Measurements from ENCODE around the gene FXR1.

FXR1 gene

DNA sequence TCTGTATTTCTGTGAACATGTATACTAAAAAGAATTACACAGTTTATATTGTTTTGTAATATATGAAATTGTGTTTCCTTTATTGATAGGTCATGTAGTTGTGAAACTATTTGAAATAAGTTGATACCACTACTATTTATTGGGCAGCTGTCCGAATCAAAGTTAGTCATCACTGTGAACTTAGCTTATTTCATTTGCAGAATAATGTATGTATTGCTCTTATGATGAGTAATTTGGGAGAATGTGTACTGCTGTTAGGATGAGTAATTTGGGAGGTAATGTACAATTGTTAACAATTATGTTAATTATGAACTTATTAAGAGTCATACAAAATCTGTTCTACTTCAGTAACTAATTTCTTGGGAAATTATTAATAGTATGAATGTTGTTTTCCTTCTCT lies 22.2 kb downstream of the FXR1 start:
- Histone ChIP-seq H3K4me3 (ENCODE audit: low read depth, low read length) (no peak overlapping the region), H3K27me3 (ENCODE audit: control insufficient read depth, insufficient read depth, low read length) (no peaks in the 10 kb centered on the region), H3K9ac (ENCODE audit: low read length) (no peak overlapping the region), H3K36me3 (ENCODE audit: control insufficient read depth, insufficient read depth, low read length) (peaks cover 53% of the 10 kb centered on the region), H3K4me1 (ENCODE audit: control insufficient read depth, insufficient read depth, low read length) (no peaks in the 10 kb centered on the region), H3K9me3 (ENCODE audit: control insufficient read depth, insufficient read depth, low read depth, low read length) (no peaks in the 10 kb centered on the region), H3K27ac (ENCODE audit: low read depth, low read length) (no peak overlapping the region)

DNA sequence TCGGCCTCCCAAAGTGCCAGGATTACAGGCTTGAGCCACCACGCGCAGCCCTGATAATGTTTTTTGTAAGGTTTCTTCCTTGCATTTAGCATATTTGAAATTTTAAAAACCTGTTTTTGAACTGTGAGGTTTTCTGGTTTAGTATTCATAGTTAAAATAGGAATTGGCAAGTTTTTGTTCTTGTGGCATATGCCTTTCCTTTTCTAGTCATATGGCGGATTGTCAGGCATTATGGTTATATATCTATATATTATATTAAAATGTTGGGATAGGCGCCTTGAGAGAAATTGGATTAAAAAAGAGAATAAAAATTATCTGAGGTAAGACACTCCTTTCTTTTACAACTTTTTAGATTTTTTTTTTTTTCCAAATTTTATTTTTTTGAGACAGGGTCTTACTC lies 28.4 kb downstream of the FXR1 start:
- Histone ChIP-seq H3K36me3 (ENCODE audit: control insufficient read depth, insufficient read depth, low read length) (peaks cover 60% of the 10 kb centered on the region), H3K27me3 (ENCODE audit: control insufficient read depth, insufficient read depth, low read length) (no peaks in the 10 kb centered on the region), H3K27ac (ENCODE audit: low read depth, low read length) (no peak overlapping the region), H3K4me3 (ENCODE audit: low read depth, low read length) (no peak overlapping the region), H3K4me1 (ENCODE audit: control insufficient read depth, insufficient read depth, low read length) (no peaks in the 10 kb centered on the region), H3K9me3 (ENCODE audit: control insufficient read depth, insufficient read depth, low read depth, low read length) (no peaks in the 10 kb centered on the region), H3K9ac (ENCODE audit: low read length) (no peak overlapping the region)

DNA sequence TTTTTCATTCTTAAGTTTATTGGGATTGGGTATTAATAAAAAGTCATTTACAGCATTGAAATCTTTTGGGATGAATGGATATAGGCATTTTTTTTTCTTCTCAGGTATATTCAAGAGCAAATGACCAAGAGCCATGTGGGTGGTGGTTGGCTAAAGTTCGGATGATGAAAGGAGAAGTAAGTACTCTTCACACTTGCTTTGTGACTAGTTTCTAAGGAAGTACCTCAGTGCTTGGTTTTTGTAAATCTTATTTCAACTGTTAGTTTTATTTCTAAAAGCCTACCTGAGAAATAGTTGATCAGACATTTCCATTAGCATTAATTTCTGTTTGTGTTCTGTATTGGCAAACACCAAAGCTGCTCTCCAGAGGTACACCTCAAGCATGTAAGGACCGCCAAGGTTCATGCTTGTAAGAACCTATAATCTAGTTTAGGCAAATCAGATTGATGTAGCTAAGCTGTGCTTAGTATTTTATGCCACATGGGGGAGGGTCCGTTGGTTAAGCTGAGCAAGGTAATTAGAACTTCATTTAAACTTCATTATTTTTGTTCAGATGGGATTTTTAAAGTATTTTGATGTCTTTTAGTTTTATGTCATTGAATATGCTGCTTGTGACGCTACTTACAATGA lies 35.4 kb downstream of the FXR1 start:
- H3K4me3 ChIP-seq (ENCODE audit: low read depth, low read length) = no peak overlapping the region
- H3K27ac ChIP-seq (ENCODE audit: low read depth, low read length) = no peak overlapping the region
- H3K4me1 ChIP-seq (ENCODE audit: control insufficient read depth, insufficient read depth, low read length) = no peaks in the 10 kb centered on the region
- H3K27me3 ChIP-seq (ENCODE audit: control insufficient read depth, insufficient read depth, low read length) = no peaks in the 10 kb centered on the region
- no peaks in the 10 kb centered on the region for H3K9me3 ChIP-seq (ENCODE audit: control insufficient read depth, insufficient read depth, low read depth, low read length)
- peaks cover 89% of the 10 kb centered on the region for H3K36me3 ChIP-seq (ENCODE audit: control insufficient read depth, insufficient read depth, low read length)
- no peak overlapping the region for H3K9ac ChIP-seq (ENCODE audit: low read length)

DNA sequence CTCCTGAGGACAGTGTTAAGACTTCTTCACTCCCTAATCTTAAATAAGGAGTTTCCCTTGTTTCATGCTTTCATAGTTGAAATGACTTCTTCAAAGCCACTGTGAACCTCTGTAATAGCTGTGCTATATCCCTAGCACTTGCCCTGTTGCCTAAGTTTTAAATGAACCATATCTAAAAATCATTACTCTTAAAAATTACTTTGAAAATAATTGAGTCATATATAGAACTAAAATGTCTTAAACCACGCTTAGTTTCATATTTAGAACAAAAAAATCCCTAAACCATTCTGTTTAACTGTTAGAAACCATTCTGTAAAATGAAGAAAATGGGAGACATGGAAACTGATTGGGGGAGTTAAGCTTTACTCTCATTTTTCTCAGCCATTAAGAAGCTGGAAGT lies 47.2 kb downstream of the FXR1 start:
- Histone ChIP-seq H3K9me3 (ENCODE audit: control insufficient read depth, insufficient read depth, low read depth, low read length) (no peaks in the 10 kb centered on the region), H3K9ac (ENCODE audit: low read length) (no peak overlapping the region), H3K27me3 (ENCODE audit: control insufficient read depth, insufficient read depth, low read length) (no peaks in the 10 kb centered on the region), H3K4me3 (ENCODE audit: low read depth, low read length) (no peak overlapping the region), H3K27ac (ENCODE audit: low read depth, low read length) (no peak overlapping the region), H3K4me1 (ENCODE audit: control insufficient read depth, insufficient read depth, low read length) (no peaks in the 10 kb centered on the region), H3K36me3 (ENCODE audit: control insufficient read depth, insufficient read depth, low read length) (peaks cover 98% of the 10 kb centered on the region)

DNA sequence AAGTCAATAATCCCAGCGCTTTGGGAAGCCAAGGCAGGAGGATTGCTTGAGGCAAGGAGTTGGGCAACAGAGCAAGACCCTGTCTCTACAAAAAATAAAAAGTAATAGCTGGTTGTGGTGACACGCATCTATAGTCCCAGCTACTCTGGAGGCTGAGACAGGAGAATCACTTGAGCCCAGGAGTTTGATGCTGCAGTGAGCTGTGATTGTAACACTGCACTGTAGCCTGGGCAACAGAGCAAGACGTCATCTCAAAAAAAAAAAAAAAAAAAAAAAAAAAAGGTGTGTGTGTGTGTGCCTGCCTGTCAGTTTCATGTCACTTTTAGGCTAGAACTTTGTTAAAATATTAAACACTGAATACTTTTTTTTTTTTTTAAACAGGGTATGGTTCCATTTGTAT lies 48.6 kb downstream of the FXR1 start:
- no peak overlapping the region for H3K27ac ChIP-seq (ENCODE audit: low read depth, low read length)
- no peak overlapping the region for H3K4me3 ChIP-seq (ENCODE audit: low read depth, low read length)

DNA sequence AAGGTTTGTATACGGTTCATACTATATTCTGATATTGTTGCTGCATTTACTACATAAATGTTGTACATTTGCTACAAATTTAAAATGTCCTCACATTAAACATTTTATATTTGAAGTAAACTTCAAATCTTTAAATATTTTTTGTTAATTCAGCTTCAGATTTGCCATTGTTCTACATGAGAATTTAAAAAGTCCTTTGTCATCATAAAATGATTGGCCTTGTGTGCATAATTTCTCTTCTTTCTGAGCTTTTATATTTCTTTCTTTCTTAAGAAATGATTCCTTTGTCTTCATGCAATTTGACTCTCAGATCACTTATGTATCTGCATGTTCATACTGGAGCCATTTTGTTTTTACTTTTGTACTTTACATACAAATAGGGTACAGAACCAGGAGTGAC lies 49.1 kb downstream of the FXR1 start:
- no peaks in the 10 kb centered on the region for H3K4me1 ChIP-seq (ENCODE audit: control insufficient read depth, insufficient read depth, low read length)
- H3K27ac ChIP-seq (ENCODE audit: low read depth, low read length) = no peak overlapping the region
- no peak overlapping the region for H3K4me3 ChIP-seq (ENCODE audit: low read depth, low read length)
- no peaks in the 10 kb centered on the region for H3K9me3 ChIP-seq (ENCODE audit: control insufficient read depth, insufficient read depth, low read depth, low read length)
- H3K9ac ChIP-seq (ENCODE audit: low read length) = no peak overlapping the region
- no peaks in the 10 kb centered on the region for H3K27me3 ChIP-seq (ENCODE audit: control insufficient read depth, insufficient read depth, low read length)
- peaks cover 99% of the 10 kb centered on the region for H3K36me3 ChIP-seq (ENCODE audit: control insufficient read depth, insufficient read depth, low read length)

More for the DNA sequence above, 48.6 kb downstream of the FXR1 start:
- Histone ChIP-seq H3K9ac (ENCODE audit: low read length) (no peak overlapping the region), H3K9me3 (ENCODE audit: control insufficient read depth, insufficient read depth, low read depth, low read length) (no peaks in the 10 kb centered on the region), H3K4me1 (ENCODE audit: control insufficient read depth, insufficient read depth, low read length) (no peaks in the 10 kb centered on the region), H3K36me3 (ENCODE audit: control insufficient read depth, insufficient read depth, low read length) (peaks cover 99% of the 10 kb centered on the region), H3K27me3 (ENCODE audit: control insufficient read depth, insufficient read depth, low read length) (no peaks in the 10 kb centered on the region)

DNA sequence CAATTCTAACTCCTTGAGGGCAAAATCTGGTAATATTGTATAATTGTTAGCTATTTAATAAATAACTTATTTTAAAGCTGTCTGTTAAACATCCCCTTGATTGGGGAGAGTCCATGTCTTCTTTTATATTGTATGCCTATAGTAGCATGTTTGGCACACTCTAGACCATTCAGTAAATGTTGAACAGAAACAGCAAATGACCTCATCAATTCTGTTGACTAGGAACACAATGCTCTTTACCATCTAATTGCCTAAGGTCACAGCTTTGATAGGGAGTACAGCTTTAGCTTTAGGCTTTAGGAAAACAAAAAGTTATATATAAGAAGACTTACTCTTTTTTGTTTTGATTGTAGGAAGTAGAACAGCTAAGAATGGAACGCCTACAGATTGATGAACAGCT lies 50.1 kb downstream of the FXR1 start:
- H3K36me3 ChIP-seq (ENCODE audit: control insufficient read depth, insufficient read depth, low read length) = peaks cover 99% of the 10 kb centered on the region

DNA sequence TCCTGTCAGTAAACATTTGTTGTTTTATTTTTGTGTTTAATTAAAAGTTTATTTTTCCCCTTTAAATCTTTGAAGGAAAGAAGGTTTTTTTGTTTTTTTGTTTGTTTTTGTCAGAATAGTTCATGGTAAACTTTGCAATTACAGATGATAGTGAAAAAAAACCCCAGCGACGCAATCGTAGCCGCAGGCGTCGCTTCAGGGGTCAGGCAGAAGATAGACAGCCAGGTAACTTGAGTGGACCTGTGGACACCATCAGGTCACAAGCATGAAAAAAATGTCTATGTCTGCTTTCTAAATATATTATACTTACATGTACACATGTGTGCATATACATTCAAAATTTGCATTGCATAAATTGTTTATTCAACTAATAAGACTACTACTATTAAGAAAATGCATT lies 58.5 kb downstream of the FXR1 start:
- peaks cover 92% of the 10 kb centered on the region for H3K36me3 ChIP-seq (ENCODE audit: control insufficient read depth, insufficient read depth, low read length)
- H3K27me3 ChIP-seq (ENCODE audit: control insufficient read depth, insufficient read depth, low read length) = no peaks in the 10 kb centered on the region

More for the DNA sequence above, 50.1 kb downstream of the FXR1 start:
- no peaks in the 10 kb centered on the region for H3K27me3 ChIP-seq (ENCODE audit: control insufficient read depth, insufficient read depth, low read length)
- H3K9me3 ChIP-seq (ENCODE audit: control insufficient read depth, insufficient read depth, low read depth, low read length) = no peaks in the 10 kb centered on the region
- H3K4me1 ChIP-seq (ENCODE audit: control insufficient read depth, insufficient read depth, low read length) = no peaks in the 10 kb centered on the region
- H3K27ac ChIP-seq (ENCODE audit: low read depth, low read length) = no peak overlapping the region
- H3K9ac ChIP-seq (ENCODE audit: low read length) = no peak overlapping the region
- H3K4me3 ChIP-seq (ENCODE audit: low read depth, low read length) = no peak overlapping the region

DNA sequence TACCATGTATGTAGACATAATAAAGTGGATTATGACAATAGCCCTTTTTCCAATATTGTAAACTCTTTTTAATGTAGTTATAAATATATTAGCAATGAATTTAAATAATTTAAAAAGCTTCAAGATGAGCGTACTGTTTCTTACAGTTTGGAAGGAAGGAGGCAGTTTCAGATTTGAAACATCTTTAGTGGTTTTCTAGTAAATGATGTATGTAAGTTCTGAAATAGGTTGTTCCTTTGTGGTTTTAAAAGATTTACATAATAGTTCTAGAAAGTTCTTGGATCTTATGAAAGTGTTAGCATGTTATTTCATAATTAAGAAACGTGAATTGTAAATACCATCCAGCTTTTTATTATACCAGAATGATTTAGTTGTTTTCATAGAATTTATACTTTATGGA lies 61.1 kb downstream of the FXR1 start:
- no peaks in the 10 kb centered on the region for H3K27me3 ChIP-seq (ENCODE audit: control insufficient read depth, insufficient read depth, low read length)
- no peaks in the 10 kb centered on the region for H3K9me3 ChIP-seq (ENCODE audit: control insufficient read depth, insufficient read depth, low read depth, low read length)
- H3K4me3 ChIP-seq (ENCODE audit: low read depth, low read length) = no peak overlapping the region
- H3K9ac ChIP-seq (ENCODE audit: low read length) = no peak overlapping the region
- no peak overlapping the region for H3K27ac ChIP-seq (ENCODE audit: low read depth, low read length)
- peaks cover 88% of the 10 kb centered on the region for H3K36me3 ChIP-seq (ENCODE audit: control insufficient read depth, insufficient read depth, low read length)
- no peaks in the 10 kb centered on the region for H3K4me1 ChIP-seq (ENCODE audit: control insufficient read depth, insufficient read depth, low read length)

More for the DNA sequence above, 58.5 kb downstream of the FXR1 start:
- no peak overlapping the region for H3K4me3 ChIP-seq (ENCODE audit: low read depth, low read length)
- H3K9ac ChIP-seq (ENCODE audit: low read length) = no peak overlapping the region
- no peaks in the 10 kb centered on the region for H3K4me1 ChIP-seq (ENCODE audit: control insufficient read depth, insufficient read depth, low read length)
- no peaks in the 10 kb centered on the region for H3K9me3 ChIP-seq (ENCODE audit: control insufficient read depth, insufficient read depth, low read depth, low read length)
- H3K27ac ChIP-seq (ENCODE audit: low read depth, low read length) = no peak overlapping the region

DNA sequence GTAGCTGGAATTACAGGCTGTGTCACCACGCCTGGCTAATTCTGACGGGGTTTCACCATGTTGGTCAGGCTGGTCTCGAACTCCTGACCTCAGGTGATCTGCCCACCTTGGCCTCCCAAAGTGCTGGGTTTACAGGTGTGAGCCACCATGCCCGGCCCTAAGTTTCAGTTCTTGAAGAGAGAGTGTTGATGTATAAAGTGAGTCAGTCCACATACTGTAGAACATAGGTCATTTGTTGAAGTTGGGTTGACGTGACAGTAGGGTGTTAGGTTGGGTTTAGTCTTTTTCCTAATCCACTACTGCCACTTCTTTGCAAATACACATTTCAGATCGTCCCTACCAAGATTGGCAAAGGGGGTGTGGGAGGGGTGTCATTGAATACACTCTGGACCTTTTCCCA lies 61.8 kb downstream of the FXR1 start:
- no peaks in the 10 kb centered on the region for H3K9me3 ChIP-seq (ENCODE audit: control insufficient read depth, insufficient read depth, low read depth, low read length)
- H3K36me3 ChIP-seq (ENCODE audit: control insufficient read depth, insufficient read depth, low read length) = peaks cover 87% of the 10 kb centered on the region
- H3K9ac ChIP-seq (ENCODE audit: low read length) = no peak overlapping the region
- no peaks in the 10 kb centered on the region for H3K27me3 ChIP-seq (ENCODE audit: control insufficient read depth, insufficient read depth, low read length)
- H3K27ac ChIP-seq (ENCODE audit: low read depth, low read length) = no peak overlapping the region
- H3K4me1 ChIP-seq (ENCODE audit: control insufficient read depth, insufficient read depth, low read length) = no peaks in the 10 kb centered on the region
- H3K4me3 ChIP-seq (ENCODE audit: low read depth, low read length) = no peak overlapping the region

DNA sequence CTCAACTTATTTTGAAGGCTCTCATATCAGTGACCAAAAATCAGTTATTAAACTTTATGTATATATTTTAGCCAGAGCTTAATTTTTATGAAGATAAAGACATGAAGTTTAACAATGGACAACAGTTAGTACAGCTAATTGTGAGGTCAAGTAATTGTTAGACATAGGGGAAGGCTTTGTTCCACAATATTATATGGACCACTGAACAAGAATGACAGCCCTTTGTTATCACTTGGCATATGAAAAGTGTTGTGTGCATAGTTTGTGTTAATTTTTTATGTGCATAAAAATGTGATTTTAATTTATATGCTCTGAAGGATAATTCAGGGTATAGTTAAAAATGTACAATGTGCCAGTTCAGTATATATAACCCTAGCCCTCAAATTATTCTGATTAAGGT lies 65.0 kb downstream of the FXR1 start:
- Histone ChIP-seq H3K36me3 (ENCODE audit: control insufficient read depth, insufficient read depth, low read length) (peaks cover 59% of the 10 kb centered on the region), H3K4me1 (ENCODE audit: control insufficient read depth, insufficient read depth, low read length) (no peaks in the 10 kb centered on the region)

DNA sequence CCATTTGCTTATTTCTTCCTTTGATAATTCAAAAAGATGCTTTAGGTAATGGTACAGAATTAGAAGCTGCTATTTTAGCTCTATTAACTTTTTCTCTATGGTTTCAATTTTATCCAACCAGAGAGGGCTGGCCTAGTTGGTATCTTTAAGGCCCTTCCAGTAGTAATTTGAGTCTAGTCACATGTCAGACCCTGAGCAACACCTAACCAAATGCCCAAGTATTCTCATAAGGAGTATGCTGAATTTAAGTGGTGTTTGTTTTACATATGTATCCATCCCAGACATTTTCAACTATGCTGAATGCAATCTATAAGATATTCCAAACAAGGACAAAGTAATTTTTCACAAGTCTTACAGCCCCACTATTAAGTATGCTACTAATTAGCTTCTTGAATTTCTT lies 67.5 kb downstream of the FXR1 start:
- Histone ChIP-seq H3K4me1 (ENCODE audit: control insufficient read depth, insufficient read depth, low read length) (no peaks in the 10 kb centered on the region), H3K4me3 (ENCODE audit: low read depth, low read length) (no peak overlapping the region), H3K36me3 (ENCODE audit: control insufficient read depth, insufficient read depth, low read length) (peaks cover 55% of the 10 kb centered on the region), H3K9me3 (ENCODE audit: control insufficient read depth, insufficient read depth, low read depth, low read length) (no peaks in the 10 kb centered on the region), H3K27ac (ENCODE audit: low read depth, low read length) (no peak overlapping the region), H3K27me3 (ENCODE audit: control insufficient read depth, insufficient read depth, low read length) (no peaks in the 10 kb centered on the region), H3K9ac (ENCODE audit: low read length) (no peak overlapping the region)

More for the DNA sequence above, 65.0 kb downstream of the FXR1 start:
- no peak overlapping the region for H3K9ac ChIP-seq (ENCODE audit: low read length)
- no peak overlapping the region for H3K4me3 ChIP-seq (ENCODE audit: low read depth, low read length)
- no peaks in the 10 kb centered on the region for H3K27me3 ChIP-seq (ENCODE audit: control insufficient read depth, insufficient read depth, low read length)
- H3K9me3 ChIP-seq (ENCODE audit: control insufficient read depth, insufficient read depth, low read depth, low read length) = no peaks in the 10 kb centered on the region
- no peak overlapping the region for H3K27ac ChIP-seq (ENCODE audit: low read depth, low read length)

All from HUES6 (cell line).